K562 (cell line): Measurements from ENCODE around the gene RAI1.

ENCODE experiments used
- CTCF ChIP-seq, 3 experiments: IDR thresholded peaks in 2 of 3; conservative IDR thresholded peaks in 1 of 3; 2 replicates each; pipeline ENCODE4 v1.5.1; 2011 to 2012; ENCODE audit warnings: low read length in 3 of 3, mild to moderate bottlenecking in 3 of 3, control low read depth in 2 of 3, improper control_type of control experiment in 1 of 3, inconsistent platforms in 1 of 3, low read depth in 1 of 3, mixed read lengths in 1 of 3, moderate library complexity in 1 of 3; ENCODE audit not compliant: insufficient read depth in 2 of 3
- E4F1 ChIP-seq: fragments of 250-450 bp; sonication (Bioruptor Pico); IDR thresholded peaks from 2 replicates; pipeline ENCODE4 v1.5.0; 2021; ENCODE audit warnings: mild to moderate bottlenecking, borderline replicate concordance
- ZBTB33 ChIP-seq: sonication (generic); formaldehyde crosslinking; IDR thresholded peaks from 2 replicates; pipeline ENCODE4 v1.8.1; 2023; ENCODE audit warnings: mild to moderate bottlenecking, missing genetic modification reagents

- TF ChIP-seq ZBTB33 (CRISPR knock-in tag) (no peak), CTCF (IDR thresholded peaks at IDR 0.05 in 2 of 3, conservative IDR thresholded peaks at IDR 0.05 in 1 of 3; ENCODE audit: insufficient read depth in 2 of 3, low read depth in 1 of 3, low read length in 3 of 3) (no peak), E4F1 (CRISPR knock-in tag) (no peak)
Observed at GRCh38 chr17:17763136-17763535, 81.9 kb downstream of the RAI1 start.
